K562 (cell line): Measurements from ENCODE around the gene WNK1. TPM values are rescaled to one million over a fixed set of nuclear protein-coding genes. Genes with fewer than 3 reads are reported as not detected.

ENCODE experiments used
- CBX3 ChIP-seq, 2 experiments: IDR thresholded peaks; 1 replicate in 1 of 2; 2 replicates in 1 of 2; pipeline ENCODE4 v1.6.1; 2012; ENCODE audit warnings: inconsistent platforms in 2 of 2, low read length in 2 of 2, borderline replicate concordance in 1 of 2, control low read depth in 1 of 2
- ETS2 ChIP-seq: IDR thresholded peaks from 2 replicates; pipeline ENCODE4 v1.6.1; 2016; ENCODE audit warnings: borderline replicate concordance, missing genetic modification characterization, mild to moderate bottlenecking, moderate library complexity, missing compliant biosample characterization; ENCODE audit not compliant: poor library complexity, severe bottlenecking
- MED1 ChIP-seq: sonication (generic); formaldehyde crosslinking; IDR thresholded peaks from 2 replicates; pipeline ENCODE4 v1.8.1; 2023; ENCODE audit warnings: missing genetic modification reagents, borderline replicate concordance
- NFIX ChIP-seq: fragments of 250-450 bp; sonication (Bioruptor Pico); IDR thresholded peaks from 2 replicates; pipeline ENCODE4 v1.4.0; 2020; ENCODE audit warnings: low read depth, mild to moderate bottlenecking, moderate library complexity
- PRMT5 ChIP-seq: sonication (generic); formaldehyde crosslinking; IDR thresholded peaks from 2 replicates; pipeline ENCODE4 v1.5.0; 2020; ENCODE audit warnings: missing genetic modification reagents
- ZNF282 ChIP-seq: sonication (generic); formaldehyde crosslinking; IDR thresholded peaks from 2 replicates; pipeline ENCODE4 v1.8.1; 2023; ENCODE audit warnings: missing genetic modification reagents
- ZNF354B ChIP-seq: fragments of 250-450 bp; sonication (Bioruptor Pico); IDR thresholded peaks from 2 replicates; pipeline ENCODE4 v1.4.0; 2020
- polyA plus RNA-seq, 8 experiments: library from polyadenylated mRNA; depleted of rRNA in 4 of 8; stranded (reverse) in 5 of 8; unstranded in 3 of 8; fragments of >200 nt; fragmentation: Nextera tagmentation in 2 of 8; fragmentation: Illumina TruSeq in 1 of 8; extraction: Ambion mirVana in 2 of 8; extraction: Trizol in 1 of 8; gene quantifications; 2 replicates each; pipeline versions ENCODE4 v1.2.1 to v1.2.3, GENCODE V29; 2011 to 2014; ENCODE audit warnings: inconsistent platforms in 1 of 8, missing spikeins in 1 of 8
- total RNA-seq, 7 experiments: library from RNA; depleted of rRNA in 6 of 7; stranded (reverse); fragments of >200 nt in 6 of 7; fragmentation: Illumina TruSeq in 2 of 7; extraction: Trizol in 2 of 7; gene quantifications; 2 replicates each; pipeline versions ENCODE4 v1.2.1 to v1.2.3, GENCODE V29; 2011 to 2021; ENCODE audit warnings: low replicate concordance in 1 of 7
- TF ChIP-seq, protein P1 (sequence below): fragments of 450-650 bp; formaldehyde crosslinking; IDR thresholded peaks from 2 replicates; pipeline ENCODE4 v1.4.0; 2022; ENCODE audit warnings: mild to moderate bottlenecking, moderate library complexity
- TF ChIP-seq, protein P2 (sequence below), 2 experiments: fragments of 450-650 bp; IDR thresholded peaks; 2 replicates each; pipeline ENCODE4 v1.6.1; 2016; ENCODE audit warnings: mild to moderate bottlenecking in 2 of 2, borderline replicate concordance in 1 of 2, low read depth in 1 of 2, moderate library complexity in 1 of 2
- TF ChIP-seq, protein P3 (sequence below), 2 experiments: fragments of 450-650 bp; IDR thresholded peaks; 2 replicates each; pipeline ENCODE4 v1.6.1; 2016
- TF ChIP-seq, protein P4 (sequence below): sonication (generic); formaldehyde crosslinking; IDR thresholded peaks from 2 replicates; pipeline ENCODE4 v1.8.1; 2022; ENCODE audit warnings: missing genetic modification reagents

The WNK1 gene
- total and polyA plus RNA-seq, 9 of the 15 experiments (the other 6 are each of a cell fraction or from before 2014, with no cell fraction given), result 4.3 to 73.9 (median 31.0) TPM

DNA sequence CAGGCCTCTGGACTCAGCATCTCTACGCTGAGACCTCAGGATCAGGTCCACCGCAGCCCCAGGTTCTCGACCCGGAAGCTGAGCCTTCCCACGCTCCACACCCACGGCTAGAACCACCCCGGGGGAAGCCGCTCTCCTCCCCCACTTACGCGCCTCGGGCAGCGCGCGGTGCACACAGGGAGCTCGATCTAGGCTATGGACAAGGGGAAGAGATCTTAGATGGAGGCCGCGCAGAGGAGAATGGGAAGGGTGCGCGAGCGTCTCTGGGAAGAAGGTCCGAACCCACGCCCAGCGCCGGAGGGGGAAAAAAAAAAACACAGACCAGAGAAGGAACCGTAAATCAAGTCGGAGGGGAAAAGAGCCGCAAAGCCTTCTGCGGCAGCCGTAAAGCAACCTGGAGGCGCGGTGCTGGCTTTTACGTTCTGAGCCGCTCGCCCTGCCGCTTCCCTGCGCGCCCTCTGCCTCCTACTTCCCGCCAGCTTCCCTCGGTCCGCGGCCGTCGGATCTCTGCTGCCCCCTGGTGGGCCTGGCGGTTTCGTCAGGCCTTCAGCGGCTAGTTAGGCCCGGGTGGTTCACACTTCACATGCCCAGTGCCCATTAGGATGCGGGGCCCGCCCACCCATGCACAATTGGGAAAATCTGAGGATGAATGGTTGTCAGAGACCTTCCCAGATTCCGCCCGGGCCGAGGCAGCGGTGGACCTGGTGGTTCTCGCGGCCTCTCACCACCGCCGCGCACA lies 197.2 kb downstream of the WNK1 start, which contains the start of gene RAD52 (continued):
- TF ChIP-seq, protein P1, sequence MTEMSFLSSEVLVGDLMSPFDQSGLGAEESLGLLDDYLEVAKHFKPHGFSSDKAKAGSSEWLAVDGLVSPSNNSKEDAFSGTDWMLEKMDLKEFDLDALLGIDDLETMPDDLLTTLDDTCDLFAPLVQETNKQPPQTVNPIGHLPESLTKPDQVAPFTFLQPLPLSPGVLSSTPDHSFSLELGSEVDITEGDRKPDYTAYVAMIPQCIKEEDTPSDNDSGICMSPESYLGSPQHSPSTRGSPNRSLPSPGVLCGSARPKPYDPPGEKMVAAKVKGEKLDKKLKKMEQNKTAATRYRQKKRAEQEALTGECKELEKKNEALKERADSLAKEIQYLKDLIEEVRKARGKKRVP, result no peak
- no peak for TF ChIP-seq MED1
- no peak for TF ChIP-seq ZNF282
- no peak for TF ChIP-seq ETS2
- TF ChIP-seq NFIX (CRISPR knock-in tag), result no peak
- TF ChIP-seq, protein P2, sequence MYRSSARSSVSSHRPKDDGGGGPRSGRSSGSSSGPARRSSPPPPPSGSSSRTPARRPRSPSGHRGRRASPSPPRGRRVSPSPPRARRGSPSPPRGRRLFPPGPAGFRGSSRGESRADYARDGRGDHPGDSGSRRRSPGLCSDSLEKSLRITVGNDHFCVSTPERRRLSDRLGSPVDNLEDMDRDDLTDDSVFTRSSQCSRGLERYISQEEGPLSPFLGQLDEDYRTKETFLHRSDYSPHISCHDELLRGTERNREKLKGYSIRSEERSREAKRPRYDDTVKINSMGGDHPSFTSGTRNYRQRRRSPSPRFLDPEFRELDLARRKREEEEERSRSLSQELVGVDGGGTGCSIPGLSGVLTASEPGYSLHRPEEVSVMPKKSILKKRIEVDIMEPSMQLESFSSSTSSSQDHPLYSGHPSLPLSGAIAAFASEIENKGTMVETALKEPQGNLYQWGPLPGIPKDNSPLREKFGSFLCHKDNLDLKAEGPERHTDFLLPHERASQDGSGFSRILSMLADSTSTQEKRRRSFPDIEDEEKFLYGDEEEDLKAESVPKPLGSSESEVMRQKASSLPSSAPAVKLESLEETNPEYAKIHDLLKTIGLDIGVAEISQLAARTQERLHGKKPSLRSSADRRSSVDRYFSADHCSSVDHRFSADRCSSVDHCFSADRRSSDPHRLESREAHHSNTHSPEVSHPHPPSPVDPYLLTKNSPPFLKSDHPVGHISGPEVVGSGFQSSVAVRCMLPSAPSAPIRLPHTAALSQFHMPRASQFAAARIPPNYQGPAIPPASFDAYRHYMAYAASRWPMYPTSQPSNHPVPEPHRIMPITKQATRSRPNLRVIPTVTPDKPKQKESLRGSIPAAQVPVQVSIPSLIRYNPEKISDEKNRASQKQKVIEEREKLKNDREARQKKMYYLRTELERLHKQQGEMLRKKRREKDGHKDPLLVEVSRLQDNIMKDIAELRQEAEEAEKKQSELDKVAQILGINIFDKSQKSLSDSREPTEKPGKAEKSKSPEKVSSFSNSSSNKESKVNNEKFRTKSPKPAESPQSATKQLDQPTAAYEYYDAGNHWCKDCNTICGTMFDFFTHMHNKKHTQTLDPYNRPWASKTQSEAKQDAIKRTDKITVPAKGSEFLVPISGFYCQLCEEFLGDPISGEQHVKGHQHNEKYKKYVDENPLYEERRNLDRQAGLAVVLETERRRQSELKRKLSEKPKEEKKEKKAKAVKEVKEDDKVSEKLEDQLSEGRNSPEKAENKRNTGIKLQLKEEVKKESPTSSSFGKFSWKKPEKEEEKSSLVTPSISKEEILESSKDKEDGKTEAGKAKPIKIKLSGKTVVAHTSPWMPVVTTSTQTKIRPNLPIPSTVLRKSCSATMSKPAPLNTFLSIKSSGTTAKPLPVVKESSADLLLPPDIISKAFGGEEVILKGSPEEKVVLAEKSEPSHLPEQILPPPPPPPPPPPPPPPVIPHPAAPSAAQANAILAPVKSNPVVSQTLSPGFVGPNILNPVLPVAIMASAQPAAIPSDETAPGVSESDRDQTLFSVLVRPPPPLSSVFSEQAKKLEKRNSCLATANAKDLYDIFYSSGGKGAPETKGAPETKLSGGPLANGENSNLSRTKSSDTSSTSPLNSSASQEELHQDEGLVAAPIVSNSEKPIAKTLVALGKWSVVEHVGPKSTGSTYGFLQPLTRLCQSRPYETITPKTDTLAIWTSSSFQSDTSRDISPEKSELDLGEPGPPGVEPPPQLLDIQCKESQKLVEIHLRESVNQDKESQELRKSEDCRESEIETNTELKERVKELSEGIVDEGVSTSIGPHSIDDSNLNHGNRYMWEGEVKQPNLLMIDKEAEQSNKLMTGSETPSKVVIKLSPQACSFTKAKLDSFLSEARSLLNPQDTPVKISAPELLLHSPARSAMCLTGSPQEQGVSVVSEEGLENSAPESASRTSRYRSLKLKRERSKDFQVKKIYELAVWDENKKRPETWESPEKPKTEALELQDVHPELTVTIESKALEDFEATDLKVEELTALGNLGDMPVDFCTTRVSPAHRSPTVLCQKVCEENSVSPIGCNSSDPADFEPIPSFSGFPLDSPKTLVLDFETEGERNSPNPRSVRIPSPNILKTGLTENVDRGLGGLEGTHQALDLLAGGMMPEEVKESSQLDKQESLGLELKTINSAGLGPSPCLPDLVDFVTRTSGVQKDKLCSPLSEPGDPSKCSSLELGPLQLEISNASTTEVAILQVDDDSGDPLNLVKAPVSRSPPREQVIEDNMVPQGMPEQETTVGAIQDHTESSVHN (IDR thresholded peaks at IDR 0.05; ENCODE audit: borderline replicate concordance in 1 of 2, low read depth in 1 of 2), result no peak
- no peak; a peak in 1 of 3 replicates for TF ChIP-seq CBX3 (IDR thresholded peaks at IDR 0.05; ENCODE audit: borderline replicate concordance in 1 of 2, low read length in 2 of 2)
- no peak for TF ChIP-seq ZNF354B (CRISPR knock-in tag)
- TF ChIP-seq PRMT5 (CRISPR knock-in tag), result no peak
- TF ChIP-seq, protein P3, sequence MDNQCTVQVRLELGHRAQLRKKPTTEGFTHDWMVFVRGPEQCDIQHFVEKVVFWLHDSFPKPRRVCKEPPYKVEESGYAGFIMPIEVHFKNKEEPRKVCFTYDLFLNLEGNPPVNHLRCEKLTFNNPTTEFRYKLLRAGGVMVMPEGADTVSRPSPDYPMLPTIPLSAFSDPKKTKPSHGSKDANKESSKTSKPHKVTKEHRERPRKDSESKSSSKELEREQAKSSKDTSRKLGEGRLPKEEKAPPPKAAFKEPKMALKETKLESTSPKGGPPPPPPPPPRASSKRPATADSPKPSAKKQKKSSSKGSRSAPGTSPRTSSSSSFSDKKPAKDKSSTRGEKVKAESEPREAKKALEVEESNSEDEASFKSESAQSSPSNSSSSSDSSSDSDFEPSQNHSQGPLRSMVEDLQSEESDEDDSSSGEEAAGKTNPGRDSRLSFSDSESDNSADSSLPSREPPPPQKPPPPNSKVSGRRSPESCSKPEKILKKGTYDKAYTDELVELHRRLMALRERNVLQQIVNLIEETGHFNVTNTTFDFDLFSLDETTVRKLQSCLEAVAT (IDR thresholded peaks at IDR 0.05), result no peak
- TF ChIP-seq, protein P4, sequence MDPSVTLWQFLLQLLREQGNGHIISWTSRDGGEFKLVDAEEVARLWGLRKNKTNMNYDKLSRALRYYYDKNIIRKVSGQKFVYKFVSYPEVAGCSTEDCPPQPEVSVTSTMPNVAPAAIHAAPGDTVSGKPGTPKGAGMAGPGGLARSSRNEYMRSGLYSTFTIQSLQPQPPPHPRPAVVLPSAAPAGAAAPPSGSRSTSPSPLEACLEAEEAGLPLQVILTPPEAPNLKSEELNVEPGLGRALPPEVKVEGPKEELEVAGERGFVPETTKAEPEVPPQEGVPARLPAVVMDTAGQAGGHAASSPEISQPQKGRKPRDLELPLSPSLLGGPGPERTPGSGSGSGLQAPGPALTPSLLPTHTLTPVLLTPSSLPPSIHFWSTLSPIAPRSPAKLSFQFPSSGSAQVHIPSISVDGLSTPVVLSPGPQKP (CRISPR knock-in tag), result no peak
